GM12891 (cell line): Measurements from ENCODE around the gene TMEM161A. TPM values are rescaled to one million over a fixed set of nuclear protein-coding genes. Genes with fewer than 3 reads are reported as not detected.
A peak's percentile ranks its signal among the peaks of the same experiment; 100 is the strongest.
"Not testable (repeated sequence)": the region's sequence is repeated elsewhere in the genome, so short reads cannot be mapped to it uniquely, and the experiment has no call there.

Source experiments
- DNase-seq: peaks from one replicate; pipeline ENCODE4 v3.0.0; 2011; ENCODE audit warnings: low spot score; ENCODE audit not compliant: insufficient read length
- FAIRE-seq: peaks from 2 replicates; lab custom pipeline; 2011; peaks lifted over from hg19 to GRCh38; lab: Jason Lieb, UNC
- PAX5 ChIP-seq: IDR thresholded peaks from 2 replicates; pipeline ENCODE4 v1.6.1; 2011; ENCODE audit warnings: low read length, moderate library complexity, mild to moderate bottlenecking; ENCODE audit not compliant: insufficient read depth, severe bottlenecking
- POLR2A ChIP-seq: IDR thresholded peaks from 2 replicates; pipeline ENCODE4 v1.6.1; 2011; ENCODE audit warnings: low read depth, low read length, control low read depth
- POLR2AphosphoS5 ChIP-seq: IDR thresholded peaks from 2 replicates; pipeline ENCODE4 v1.6.1; 2011; ENCODE audit warnings: low read depth, low read length, control low read depth
- POU2F2 ChIP-seq: IDR thresholded peaks from 2 replicates; pipeline ENCODE4 v1.6.1; 2011; ENCODE audit warnings: low read depth, mild to moderate bottlenecking, control low read depth, low read length, moderate library complexity
- SPI1 ChIP-seq: IDR thresholded peaks from 2 replicates; pipeline ENCODE4 v1.6.1; 2011; ENCODE audit warnings: low read depth, low read length, control low read depth
- TAF1 ChIP-seq: IDR thresholded peaks from 2 replicates; pipeline ENCODE4 v1.6.1; 2011; ENCODE audit warnings: low read depth, low read length, control low read depth
- polyA plus RNA-seq: library from polyadenylated mRNA; unstranded; fragments of >200 nt; gene quantifications from one replicate; pipeline ENCODE4 v1.2.1, GENCODE V29; 2012; ENCODE audit warnings: low read depth, missing spikeins, inconsistent platforms; ENCODE audit not compliant: missing spikeins

The TMEM161A gene
- 14.2 TPM for polyA plus RNA-seq

GRCh38 chr19:19138109-19138981 is at the start of gene TMEM161A:
Gene TMEM161A, minus strand, starts transcription at chr19:19138478. Its CDS starts 50 bp downstream, at chr19:19138428.
- DNase-seq = peak; percentile 99
- peak; percentile 99 for FAIRE-seq
- TF ChIP-seq TAF1 (no peak), POLR2AphosphoS5 (0 out of 2 replicates have a peak, but pooled peaks have one; percentile 33), POLR2A (peak; percentile 69; the same call in 1 of the 2 replicates), POU2F2 (0 out of 2 replicates have a peak, but pooled peaks have one; percentile 33)

- no peak for FAIRE-seq
- DNase-seq = no peak
- no peak for TF ChIP-seq POU2F2
- no peak for TF ChIP-seq POLR2A
- no peak for TF ChIP-seq SPI1
- no peak for TF ChIP-seq TAF1
- TF ChIP-seq POLR2AphosphoS5 = no peak
Observed at GRCh38 chr19:19186742-19187141, 48.5 kb upstream of the TMEM161A start.

GRCh38 chr19:19185853-19186740 is 47.8 kb upstream of the TMEM161A start:
- DNase-seq = peak; percentile 59
- no peak for TF ChIP-seq POU2F2
- peak; percentile 88 for FAIRE-seq

GRCh38 chr19:19181488-19181998 is 43.3 kb upstream of the TMEM161A start:
- no peak for DNase-seq
- no peak for TF ChIP-seq POLR2A
- TF ChIP-seq PAX5 = no peak
- TF ChIP-seq POLR2AphosphoS5 = no peak
- TF ChIP-seq SPI1 = no peak
- no peak for TF ChIP-seq TAF1
- no peak for TF ChIP-seq POU2F2
- no peak for FAIRE-seq

GRCh38 chr19:19179548-19180441 is 41.5 kb upstream of the TMEM161A start:
- FAIRE-seq (no peak), DNase-seq (no peak)
- TF ChIP-seq TAF1 (no peak), PAX5 (no peak), POU2F2 (no peak), SPI1 (no peak), POLR2AphosphoS5 (no peak), POLR2A (no peak)

- no peak for FAIRE-seq
- no peak for TF ChIP-seq TAF1
- no peak for TF ChIP-seq POU2F2
- no peak for TF ChIP-seq PAX5
- TF ChIP-seq SPI1 = no peak
- no peak for TF ChIP-seq POLR2A
- TF ChIP-seq POLR2AphosphoS5 = no peak
- no peak for DNase-seq
Observed at GRCh38 chr19:19176950-19177349, 38.7 kb upstream of the TMEM161A start.

GRCh38 chr19:19173243-19173642 is 35.0 kb upstream of the TMEM161A start:
- FAIRE-seq, DNase-seq: not testable (repeated sequence)

- DNase-seq = no peak
- peak; percentile 45 for FAIRE-seq
- TF ChIP-seq POLR2AphosphoS5 = no peak
- TF ChIP-seq PAX5 = no peak
- no peak for TF ChIP-seq TAF1
- no peak for TF ChIP-seq POU2F2
- no peak for TF ChIP-seq SPI1
- TF ChIP-seq POLR2A = no peak
Observed at GRCh38 chr19:19171821-19172532, 33.7 kb upstream of the TMEM161A start.
